Right atrium auricular region (tissue), 2 donors: ENCODE measurements around the gene PLEKHM3. TPM values are rescaled to one million over a fixed set of nuclear protein-coding genes. Genes with fewer than 3 reads are reported as not detected.

ENCODE experiments used
- DNase-seq: peaks from one replicate; pipeline ENCODE4 v3.0.0-alpha.2; 2019; ENCODE audit warnings: low spot score
- H3K27ac ChIP-seq, 2 donors: fragments of 200-600 bp; sonication (generic); 1 replicate in 1 of 2; 2 replicates in 1 of 2; pipeline ENCODE4 v1.5.1; 2016 to 2019
- H3K27me3 ChIP-seq, 2 donors: fragments of 200-600 bp; sonication (generic); one replicate each; pipeline versions ENCODE4 v1.5.1 to v1.6.0; 2017 to 2019
- H3K36me3 ChIP-seq: fragments of 200-600 bp; sonication (generic); one replicate; pipeline ENCODE4 v1.5.1; 2016
- H3K4me1 ChIP-seq, 2 donors: fragments of 200-600 bp; sonication (generic); one replicate each; pipeline versions ENCODE4 v1.5.1 to v1.6.0; 2017 to 2019
- H3K4me3 ChIP-seq, 2 donors: fragments of 200-600 bp; sonication (generic); 1 replicate in 1 of 2; 2 replicates in 1 of 2; pipeline ENCODE4 v1.5.1; 2017 to 2019; ENCODE audit warnings: mild to moderate bottlenecking in 1 of 2, moderate library complexity in 1 of 2
- H3K9me3 ChIP-seq, 2 donors: fragments of 200-600 bp; sonication (generic); one replicate each; pipeline ENCODE4 v1.5.1; 2019
- total RNA-seq, 2 donors: library from RNA; depleted of rRNA; stranded (reverse); fragments of >200 nt; gene quantifications; one replicate each; pipeline ENCODE4 v1.1.0, GENCODE V29; 2016
- TF ChIP-seq, protein P1 (sequence below), 2 donors: fragments of 200-600 bp; sonication (generic); IDR thresholded peaks; one replicate each; pipeline ENCODE4 v1.5.1; 2019; ENCODE audit warnings: antibody characterized with exemption in 2 of 2

The PLEKHM3 gene
- total RNA-seq, 2 donors from 2014 or later = 14.9 to 20.0 TPM

DNA sequence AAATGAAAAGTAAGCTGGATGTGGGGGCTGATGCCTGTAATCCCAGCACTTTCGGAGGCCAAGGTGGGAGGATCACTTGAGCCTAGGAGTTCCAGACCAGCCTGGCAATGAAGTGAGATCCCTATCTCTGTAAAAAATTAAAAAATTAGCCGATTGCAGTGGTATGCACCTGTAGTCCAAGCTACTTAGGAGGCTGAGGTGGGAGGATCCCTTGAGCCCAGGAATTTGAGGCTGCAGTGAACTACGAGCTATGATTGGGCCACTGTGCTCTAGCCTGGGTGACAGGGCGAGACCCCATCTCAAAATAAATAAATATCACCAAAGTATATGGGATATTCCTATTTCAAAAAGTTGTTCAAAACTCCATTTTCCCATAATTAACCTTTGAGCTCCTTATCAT, 154.5 kb downstream of the PLEKHM3 start:
- Histone ChIP-seq H3K4me3 (no peak overlapping the region), H3K27ac (no peak overlapping the region), H3K27me3 (no peaks in the 10 kb centered on the region), H3K4me1 (no peaks in the 10 kb centered on the region), H3K9me3 (no peaks in the 10 kb centered on the region), H3K36me3 (no peaks in the 10 kb centered on the region)
- TF ChIP-seq, protein P1, sequence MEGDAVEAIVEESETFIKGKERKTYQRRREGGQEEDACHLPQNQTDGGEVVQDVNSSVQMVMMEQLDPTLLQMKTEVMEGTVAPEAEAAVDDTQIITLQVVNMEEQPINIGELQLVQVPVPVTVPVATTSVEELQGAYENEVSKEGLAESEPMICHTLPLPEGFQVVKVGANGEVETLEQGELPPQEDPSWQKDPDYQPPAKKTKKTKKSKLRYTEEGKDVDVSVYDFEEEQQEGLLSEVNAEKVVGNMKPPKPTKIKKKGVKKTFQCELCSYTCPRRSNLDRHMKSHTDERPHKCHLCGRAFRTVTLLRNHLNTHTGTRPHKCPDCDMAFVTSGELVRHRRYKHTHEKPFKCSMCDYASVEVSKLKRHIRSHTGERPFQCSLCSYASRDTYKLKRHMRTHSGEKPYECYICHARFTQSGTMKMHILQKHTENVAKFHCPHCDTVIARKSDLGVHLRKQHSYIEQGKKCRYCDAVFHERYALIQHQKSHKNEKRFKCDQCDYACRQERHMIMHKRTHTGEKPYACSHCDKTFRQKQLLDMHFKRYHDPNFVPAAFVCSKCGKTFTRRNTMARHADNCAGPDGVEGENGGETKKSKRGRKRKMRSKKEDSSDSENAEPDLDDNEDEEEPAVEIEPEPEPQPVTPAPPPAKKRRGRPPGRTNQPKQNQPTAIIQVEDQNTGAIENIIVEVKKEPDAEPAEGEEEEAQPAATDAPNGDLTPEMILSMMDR (IDR thresholded peaks at IDR 0.05) = no peak
- no peak for DNase-seq

DNA sequence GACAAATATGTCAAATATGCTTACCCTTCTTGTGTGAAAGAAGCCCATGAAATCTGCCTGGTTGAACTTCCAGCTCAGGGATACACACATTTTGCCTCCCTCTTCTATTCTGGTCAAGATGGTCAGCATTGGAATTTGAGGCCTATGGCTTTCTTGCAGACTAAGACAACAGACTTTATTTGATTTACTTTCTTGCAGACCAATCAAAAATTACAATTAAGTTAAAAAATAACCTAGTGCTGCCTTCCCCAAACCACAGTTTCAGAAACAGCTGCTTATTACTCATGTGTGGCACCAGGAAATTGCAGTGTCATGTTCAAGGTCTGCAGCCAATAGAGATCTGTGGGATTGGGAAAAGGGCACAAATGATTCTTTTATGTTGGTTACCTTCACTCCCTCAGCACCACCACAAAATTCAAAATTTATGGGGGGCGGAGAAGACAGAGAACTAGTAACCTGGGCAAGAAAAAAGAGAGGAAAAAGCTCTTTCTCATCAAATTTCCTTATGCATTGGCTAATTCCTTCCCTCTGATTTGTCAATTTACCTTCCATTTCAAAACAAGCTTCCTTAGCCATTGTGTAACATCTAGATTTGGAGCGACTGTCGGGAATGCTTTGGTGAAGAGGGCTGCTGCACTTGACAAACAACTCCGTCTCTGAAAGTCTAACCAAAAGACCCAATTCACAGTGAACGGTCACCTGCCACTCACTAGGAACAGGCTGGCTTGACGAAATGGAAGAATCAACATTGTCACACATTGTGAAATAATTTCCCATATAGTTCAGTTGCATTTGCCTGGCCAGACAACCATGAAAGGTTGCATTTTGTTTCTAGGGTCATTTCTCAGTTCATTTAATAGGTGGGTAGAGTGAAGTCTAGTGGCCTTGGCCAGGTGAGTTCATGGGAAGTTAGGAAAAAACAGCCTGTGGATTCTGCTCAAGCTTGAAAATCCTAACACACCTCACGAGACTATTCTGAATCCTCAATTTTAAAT, 155.2 kb downstream of the PLEKHM3 start:
- Histone ChIP-seq H3K4me1 (no peaks in the 10 kb centered on the region), H3K27ac (no peak overlapping the region), H3K27me3 (no peaks in the 10 kb centered on the region), H3K4me3 (no peak overlapping the region), H3K9me3 (no peaks in the 10 kb centered on the region), H3K36me3 (no peaks in the 10 kb centered on the region)
- no peak for DNase-seq
- TF ChIP-seq, protein P1 (IDR thresholded peaks at IDR 0.05) = no peak

DNA sequence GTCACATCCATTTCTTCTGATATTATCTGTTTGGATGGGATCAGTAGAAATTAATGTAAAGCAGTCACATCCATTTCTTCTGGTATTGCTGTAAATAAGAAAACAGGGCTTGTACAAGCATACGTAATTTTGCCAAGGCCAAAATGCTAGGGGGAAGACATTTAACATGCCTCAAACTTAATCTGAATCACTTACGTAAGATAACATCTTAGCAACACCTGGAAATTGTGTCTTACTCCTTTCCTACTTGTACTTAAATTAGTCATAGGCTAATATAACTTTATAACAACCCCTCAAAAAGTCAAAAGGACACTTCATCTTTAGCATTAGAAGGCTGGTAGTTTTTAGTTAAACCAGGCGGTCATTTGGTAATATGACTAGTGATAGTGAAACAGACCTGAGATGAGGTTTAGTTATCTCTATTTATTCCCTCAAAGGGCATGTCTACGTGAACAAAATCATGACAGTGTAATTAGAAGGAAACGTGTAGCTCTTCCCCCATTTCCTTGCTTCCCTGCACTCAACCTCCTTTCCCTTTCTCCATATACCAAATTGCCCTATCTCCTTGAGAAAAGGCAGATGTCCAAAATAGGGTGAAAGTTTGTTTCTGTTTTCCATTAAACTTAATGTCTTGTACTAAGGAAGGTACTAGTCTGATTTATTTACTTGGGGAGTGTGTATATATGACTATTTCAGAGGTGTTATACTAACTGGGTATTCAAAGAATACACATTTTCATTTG, 156.3 kb downstream of the PLEKHM3 start:
- TF ChIP-seq, protein P1 (IDR thresholded peaks at IDR 0.05) = no peak
- Histone ChIP-seq H3K9me3 (no peaks in the 10 kb centered on the region), H3K4me1 (no peaks in the 10 kb centered on the region), H3K27me3 (no peaks in the 10 kb centered on the region), H3K36me3 (no peaks in the 10 kb centered on the region), H3K27ac (no peak overlapping the region), H3K4me3 (no peak overlapping the region)
- no peak for DNase-seq

DNA sequence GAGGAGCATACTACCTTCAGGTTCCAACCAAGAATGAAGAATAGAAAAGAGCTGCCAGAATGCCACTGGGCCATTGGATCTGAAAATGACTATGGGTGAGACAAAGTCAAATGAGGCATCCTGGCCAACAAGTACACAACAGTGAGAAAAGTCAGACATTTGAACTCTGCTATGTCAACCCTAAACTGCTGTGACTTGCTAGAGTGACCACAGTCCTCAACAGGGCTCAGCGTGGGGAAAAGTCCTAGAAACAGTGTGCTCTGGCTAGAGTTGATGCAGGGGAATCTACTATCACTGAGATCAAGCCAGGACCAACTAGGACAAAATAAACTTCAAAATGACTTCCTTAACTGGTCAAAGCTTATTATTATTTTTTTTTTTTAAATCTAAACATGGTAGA, 157.4 kb downstream of the PLEKHM3 start:
- DNase-seq = no peak
- TF ChIP-seq, protein P1 (IDR thresholded peaks at IDR 0.05) = no peak
- Histone ChIP-seq H3K27me3 (no peaks in the 10 kb centered on the region), H3K9me3 (no peaks in the 10 kb centered on the region), H3K27ac (no peak overlapping the region), H3K4me1 (no peaks in the 10 kb centered on the region), H3K4me3 (no peak overlapping the region), H3K36me3 (no peaks in the 10 kb centered on the region)

DNA sequence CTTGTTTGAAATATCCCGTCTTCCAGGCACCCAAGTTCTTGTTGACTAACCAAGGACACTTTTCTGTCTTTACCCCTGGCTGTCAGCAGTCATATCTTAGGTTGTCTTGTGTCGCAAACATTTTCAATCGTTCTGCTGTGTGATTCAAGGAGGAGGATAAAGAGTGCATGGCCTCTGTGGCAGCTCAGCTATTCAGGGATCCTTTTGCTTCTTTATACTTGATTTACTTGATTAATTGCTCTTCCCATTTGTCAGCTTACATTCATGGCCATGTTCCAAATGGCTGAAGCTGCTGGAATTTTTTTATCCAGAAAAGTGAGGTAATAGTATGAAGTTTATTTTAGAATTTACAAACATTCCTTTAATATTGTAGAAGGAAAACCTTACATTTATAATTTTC, 158.3 kb downstream of the PLEKHM3 start:
- DNase-seq = no peak
- no peaks in the 10 kb centered on the region for H3K27me3 ChIP-seq
- H3K27ac ChIP-seq = no peak overlapping the region
- no peaks in the 10 kb centered on the region for H3K36me3 ChIP-seq
- TF ChIP-seq, protein P1 (IDR thresholded peaks at IDR 0.05) = no peak
- no peaks in the 10 kb centered on the region for H3K9me3 ChIP-seq
- no peak overlapping the region for H3K4me3 ChIP-seq
- no peaks in the 10 kb centered on the region for H3K4me1 ChIP-seq
